WTC11 (cell line): ENCODE results near the gene ZCCHC13.

Source experiments
- RELA ChIP-seq: sonication (generic); formaldehyde crosslinking; IDR thresholded peaks from 2 replicates; pipeline ENCODE4 v1.8.1; 2022; ENCODE audit warnings: missing genetic modification reagents, mild to moderate bottlenecking, borderline replicate concordance
- TEAD4 ChIP-seq: sonication (generic); formaldehyde crosslinking; IDR thresholded peaks from 2 replicates; pipeline ENCODE4 v1.8.0; 2022; ENCODE audit warnings: mild to moderate bottlenecking, missing genetic modification reagents
- ZNF317 ChIP-seq: sonication (generic); formaldehyde crosslinking; IDR thresholded peaks from 2 replicates; pipeline ENCODE4 v1.8.1; 2023; ENCODE audit warnings: low read depth, mild to moderate bottlenecking, moderate library complexity, missing genetic modification reagents, borderline replicate concordance
- TF ChIP-seq, protein P1 (sequence below): sonication (generic); formaldehyde crosslinking; IDR thresholded peaks from 2 replicates; pipeline ENCODE4 v1.8.0; 2022; ENCODE audit warnings: mild to moderate bottlenecking, missing genetic modification reagents
- TF ChIP-seq, protein P2 (sequence below): fragments of 200-600 bp; IDR thresholded peaks from 2 replicates; pipeline ENCODE4 v1.8.0; 2022; ENCODE audit warnings: antibody characterized with exemption
- TF ChIP-seq, protein P3 (sequence below): sonication (generic); formaldehyde crosslinking; IDR thresholded peaks from 2 replicates; pipeline ENCODE4 v1.8.0; 2022; ENCODE audit warnings: missing genetic modification reagents
- TF ChIP-seq, protein P4 (sequence below): sonication (generic); formaldehyde crosslinking; conservative IDR thresholded peaks from 2 replicates; pipeline ENCODE4 v1.8.1; 2022; ENCODE audit warnings: mild to moderate bottlenecking, missing genetic modification reagents
- TF ChIP-seq, protein P5 (sequence below): fragments of 250-450 bp; sonication (Bioruptor Pico); IDR thresholded peaks from 2 replicates; pipeline ENCODE4 v1.9.0; 2021; ENCODE audit warnings: moderate library complexity, mild to moderate bottlenecking, inconsistent platforms, borderline replicate concordance
- TF ChIP-seq, protein P6 (sequence below): sonication (generic); formaldehyde crosslinking; IDR thresholded peaks from 2 replicates; pipeline ENCODE4 v1.8.1; 2023; ENCODE audit warnings: mild to moderate bottlenecking, missing genetic modification reagents, moderate library complexity
- TF ChIP-seq, protein P7 (sequence below): sonication (generic); formaldehyde crosslinking; IDR thresholded peaks from 2 replicates; pipeline ENCODE4 v1.8.1; 2022; ENCODE audit warnings: mild to moderate bottlenecking, missing genetic modification reagents, moderate library complexity, borderline replicate concordance
- TF ChIP-seq, protein P8 (sequence below): sonication (generic); formaldehyde crosslinking; IDR thresholded peaks from 2 replicates; pipeline ENCODE4 v1.8.0; 2022; ENCODE audit warnings: mild to moderate bottlenecking, missing genetic modification reagents
- TF ChIP-seq, protein P9 (sequence below): sonication (generic); formaldehyde crosslinking; IDR thresholded peaks from 2 replicates; pipeline ENCODE4 v1.8.1; 2022; ENCODE audit warnings: low read depth, mild to moderate bottlenecking, moderate library complexity, missing genetic modification reagents, borderline replicate concordance

DNA sequence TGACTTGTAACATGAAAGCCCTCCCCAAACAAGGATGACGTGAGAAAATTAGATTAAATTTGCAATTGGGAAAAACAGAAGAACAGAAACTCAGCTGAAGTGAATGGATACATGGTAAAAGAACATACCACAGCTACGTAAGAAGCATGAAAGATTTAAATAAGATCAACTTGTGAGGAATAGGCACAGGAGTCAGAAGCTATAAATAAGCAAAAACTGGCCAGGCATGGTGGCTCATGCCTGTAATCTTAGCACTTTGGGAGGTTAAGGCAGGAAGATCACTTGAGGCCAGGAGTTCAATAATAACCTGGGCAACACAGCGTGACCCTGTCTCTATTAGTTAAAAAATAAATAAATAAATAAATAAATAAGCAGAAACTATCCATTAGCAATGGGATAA is 33.6 kb upstream of the ZCCHC13 start:
- no peak for TF ChIP-seq TEAD4 (CRISPR knock-in tag)
- TF ChIP-seq, protein P1, sequence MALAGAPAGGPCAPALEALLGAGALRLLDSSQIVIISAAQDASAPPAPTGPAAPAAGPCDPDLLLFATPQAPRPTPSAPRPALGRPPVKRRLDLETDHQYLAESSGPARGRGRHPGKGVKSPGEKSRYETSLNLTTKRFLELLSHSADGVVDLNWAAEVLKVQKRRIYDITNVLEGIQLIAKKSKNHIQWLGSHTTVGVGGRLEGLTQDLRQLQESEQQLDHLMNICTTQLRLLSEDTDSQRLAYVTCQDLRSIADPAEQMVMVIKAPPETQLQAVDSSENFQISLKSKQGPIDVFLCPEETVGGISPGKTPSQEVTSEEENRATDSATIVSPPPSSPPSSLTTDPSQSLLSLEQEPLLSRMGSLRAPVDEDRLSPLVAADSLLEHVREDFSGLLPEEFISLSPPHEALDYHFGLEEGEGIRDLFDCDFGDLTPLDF, result no peak
- TF ChIP-seq, protein P2, sequence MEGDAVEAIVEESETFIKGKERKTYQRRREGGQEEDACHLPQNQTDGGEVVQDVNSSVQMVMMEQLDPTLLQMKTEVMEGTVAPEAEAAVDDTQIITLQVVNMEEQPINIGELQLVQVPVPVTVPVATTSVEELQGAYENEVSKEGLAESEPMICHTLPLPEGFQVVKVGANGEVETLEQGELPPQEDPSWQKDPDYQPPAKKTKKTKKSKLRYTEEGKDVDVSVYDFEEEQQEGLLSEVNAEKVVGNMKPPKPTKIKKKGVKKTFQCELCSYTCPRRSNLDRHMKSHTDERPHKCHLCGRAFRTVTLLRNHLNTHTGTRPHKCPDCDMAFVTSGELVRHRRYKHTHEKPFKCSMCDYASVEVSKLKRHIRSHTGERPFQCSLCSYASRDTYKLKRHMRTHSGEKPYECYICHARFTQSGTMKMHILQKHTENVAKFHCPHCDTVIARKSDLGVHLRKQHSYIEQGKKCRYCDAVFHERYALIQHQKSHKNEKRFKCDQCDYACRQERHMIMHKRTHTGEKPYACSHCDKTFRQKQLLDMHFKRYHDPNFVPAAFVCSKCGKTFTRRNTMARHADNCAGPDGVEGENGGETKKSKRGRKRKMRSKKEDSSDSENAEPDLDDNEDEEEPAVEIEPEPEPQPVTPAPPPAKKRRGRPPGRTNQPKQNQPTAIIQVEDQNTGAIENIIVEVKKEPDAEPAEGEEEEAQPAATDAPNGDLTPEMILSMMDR, result no peak
- TF ChIP-seq, protein P3, sequence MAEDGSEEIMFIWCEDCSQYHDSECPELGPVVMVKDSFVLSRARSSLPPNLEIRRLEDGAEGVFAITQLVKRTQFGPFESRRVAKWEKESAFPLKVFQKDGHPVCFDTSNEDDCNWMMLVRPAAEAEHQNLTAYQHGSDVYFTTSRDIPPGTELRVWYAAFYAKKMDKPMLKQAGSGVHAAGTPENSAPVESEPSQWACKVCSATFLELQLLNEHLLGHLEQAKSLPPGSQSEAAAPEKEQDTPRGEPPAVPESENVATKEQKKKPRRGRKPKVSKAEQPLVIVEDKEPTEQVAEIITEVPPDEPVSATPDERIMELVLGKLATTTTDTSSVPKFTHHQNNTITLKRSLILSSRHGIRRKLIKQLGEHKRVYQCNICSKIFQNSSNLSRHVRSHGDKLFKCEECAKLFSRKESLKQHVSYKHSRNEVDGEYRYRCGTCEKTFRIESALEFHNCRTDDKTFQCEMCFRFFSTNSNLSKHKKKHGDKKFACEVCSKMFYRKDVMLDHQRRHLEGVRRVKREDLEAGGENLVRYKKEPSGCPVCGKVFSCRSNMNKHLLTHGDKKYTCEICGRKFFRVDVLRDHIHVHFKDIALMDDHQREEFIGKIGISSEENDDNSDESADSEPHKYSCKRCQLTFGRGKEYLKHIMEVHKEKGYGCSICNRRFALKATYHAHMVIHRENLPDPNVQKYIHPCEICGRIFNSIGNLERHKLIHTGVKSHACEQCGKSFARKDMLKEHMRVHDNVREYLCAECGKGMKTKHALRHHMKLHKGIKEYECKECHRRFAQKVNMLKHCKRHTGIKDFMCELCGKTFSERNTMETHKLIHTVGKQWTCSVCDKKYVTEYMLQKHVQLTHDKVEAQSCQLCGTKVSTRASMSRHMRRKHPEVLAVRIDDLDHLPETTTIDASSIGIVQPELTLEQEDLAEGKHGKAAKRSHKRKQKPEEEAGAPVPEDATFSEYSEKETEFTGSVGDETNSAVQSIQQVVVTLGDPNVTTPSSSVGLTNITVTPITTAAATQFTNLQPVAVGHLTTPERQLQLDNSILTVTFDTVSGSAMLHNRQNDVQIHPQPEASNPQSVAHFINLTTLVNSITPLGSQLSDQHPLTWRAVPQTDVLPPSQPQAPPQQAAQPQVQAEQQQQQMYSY (CRISPR knock-in tag), result no peak
- TF ChIP-seq, protein P4, sequence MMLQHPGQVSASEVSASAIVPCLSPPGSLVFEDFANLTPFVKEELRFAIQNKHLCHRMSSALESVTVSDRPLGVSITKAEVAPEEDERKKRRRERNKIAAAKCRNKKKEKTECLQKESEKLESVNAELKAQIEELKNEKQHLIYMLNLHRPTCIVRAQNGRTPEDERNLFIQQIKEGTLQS (CRISPR knock-in tag), result no peak
- TF ChIP-seq, protein P5, sequence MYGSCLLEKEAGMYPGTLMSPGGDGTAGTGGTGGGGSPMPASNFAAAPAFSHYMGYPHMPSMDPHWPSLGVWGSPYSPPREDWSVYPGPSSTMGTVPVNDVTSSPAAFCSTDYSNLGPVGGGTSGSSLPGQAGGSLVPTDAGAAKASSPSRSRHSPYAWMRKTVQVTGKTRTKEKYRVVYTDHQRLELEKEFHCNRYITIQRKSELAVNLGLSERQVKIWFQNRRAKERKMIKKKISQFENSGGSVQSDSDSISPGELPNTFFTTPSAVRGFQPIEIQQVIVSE, result no peak
- TF ChIP-seq RELA (CRISPR knock-in tag), result no peak
- TF ChIP-seq, protein P6, sequence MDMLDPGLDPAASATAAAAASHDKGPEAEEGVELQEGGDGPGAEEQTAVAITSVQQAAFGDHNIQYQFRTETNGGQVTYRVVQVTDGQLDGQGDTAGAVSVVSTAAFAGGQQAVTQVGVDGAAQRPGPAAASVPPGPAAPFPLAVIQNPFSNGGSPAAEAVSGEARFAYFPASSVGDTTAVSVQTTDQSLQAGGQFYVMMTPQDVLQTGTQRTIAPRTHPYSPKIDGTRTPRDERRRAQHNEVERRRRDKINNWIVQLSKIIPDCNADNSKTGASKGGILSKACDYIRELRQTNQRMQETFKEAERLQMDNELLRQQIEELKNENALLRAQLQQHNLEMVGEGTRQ, result no peak
- TF ChIP-seq, protein P7, sequence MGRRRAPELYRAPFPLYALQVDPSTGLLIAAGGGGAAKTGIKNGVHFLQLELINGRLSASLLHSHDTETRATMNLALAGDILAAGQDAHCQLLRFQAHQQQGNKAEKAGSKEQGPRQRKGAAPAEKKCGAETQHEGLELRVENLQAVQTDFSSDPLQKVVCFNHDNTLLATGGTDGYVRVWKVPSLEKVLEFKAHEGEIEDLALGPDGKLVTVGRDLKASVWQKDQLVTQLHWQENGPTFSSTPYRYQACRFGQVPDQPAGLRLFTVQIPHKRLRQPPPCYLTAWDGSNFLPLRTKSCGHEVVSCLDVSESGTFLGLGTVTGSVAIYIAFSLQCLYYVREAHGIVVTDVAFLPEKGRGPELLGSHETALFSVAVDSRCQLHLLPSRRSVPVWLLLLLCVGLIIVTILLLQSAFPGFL (CRISPR knock-in tag), result no peak
- no peak for TF ChIP-seq ZNF317 (CRISPR knock-in tag)
- TF ChIP-seq, protein P8, sequence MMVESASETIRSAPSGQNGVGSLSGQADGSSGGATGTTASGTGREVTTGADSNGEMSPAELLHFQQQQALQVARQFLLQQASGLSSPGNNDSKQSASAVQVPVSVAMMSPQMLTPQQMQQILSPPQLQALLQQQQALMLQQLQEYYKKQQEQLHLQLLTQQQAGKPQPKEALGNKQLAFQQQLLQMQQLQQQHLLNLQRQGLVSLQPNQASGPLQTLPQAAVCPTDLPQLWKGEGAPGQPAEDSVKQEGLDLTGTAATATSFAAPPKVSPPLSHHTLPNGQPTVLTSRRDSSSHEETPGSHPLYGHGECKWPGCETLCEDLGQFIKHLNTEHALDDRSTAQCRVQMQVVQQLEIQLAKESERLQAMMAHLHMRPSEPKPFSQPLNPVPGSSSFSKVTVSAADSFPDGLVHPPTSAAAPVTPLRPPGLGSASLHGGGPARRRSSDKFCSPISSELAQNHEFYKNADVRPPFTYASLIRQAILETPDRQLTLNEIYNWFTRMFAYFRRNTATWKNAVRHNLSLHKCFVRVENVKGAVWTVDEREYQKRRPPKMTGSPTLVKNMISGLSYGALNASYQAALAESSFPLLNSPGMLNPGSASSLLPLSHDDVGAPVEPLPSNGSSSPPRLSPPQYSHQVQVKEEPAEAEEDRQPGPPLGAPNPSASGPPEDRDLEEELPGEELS, result no peak
- TF ChIP-seq, protein P9, sequence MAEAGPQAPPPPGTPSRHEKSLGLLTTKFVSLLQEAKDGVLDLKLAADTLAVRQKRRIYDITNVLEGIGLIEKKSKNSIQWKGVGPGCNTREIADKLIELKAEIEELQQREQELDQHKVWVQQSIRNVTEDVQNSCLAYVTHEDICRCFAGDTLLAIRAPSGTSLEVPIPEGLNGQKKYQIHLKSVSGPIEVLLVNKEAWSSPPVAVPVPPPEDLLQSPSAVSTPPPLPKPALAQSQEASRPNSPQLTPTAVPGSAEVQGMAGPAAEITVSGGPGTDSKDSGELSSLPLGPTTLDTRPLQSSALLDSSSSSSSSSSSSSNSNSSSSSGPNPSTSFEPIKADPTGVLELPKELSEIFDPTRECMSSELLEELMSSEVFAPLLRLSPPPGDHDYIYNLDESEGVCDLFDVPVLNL (CRISPR knock-in tag), result no peak
